GM12878 (cell line): Measurements from ENCODE around the gene CTIF. TPM values are rescaled to one million over a fixed set of nuclear protein-coding genes. Genes with fewer than 3 reads are reported as not detected.

ENCODE experiments used
- BCL11A ChIP-seq: IDR thresholded peaks from 2 replicates; pipeline ENCODE4 v1.6.1; 2011; ENCODE audit warnings: low read depth, low read length
- CBX5 ChIP-seq: sonication (generic); IDR thresholded peaks from 2 replicates; pipeline ENCODE4 v1.6.1; 2016; ENCODE audit warnings: low read depth, moderate library complexity, mild to moderate bottlenecking, inconsistent platforms
- EED ChIP-seq: sonication (generic); IDR thresholded peaks from 2 replicates; pipeline ENCODE4 v1.6.1; 2016; ENCODE audit warnings: antibody characterized with exemption, low read depth
- KAT2A ChIP-seq: conservative IDR thresholded peaks from 2 replicates; pipeline ENCODE4 v1.6.1; 2011; ENCODE audit warnings: low read depth, low read length; ENCODE audit not compliant: control insufficient read depth
- SMARCA5 ChIP-seq: fragments of 450-650 bp; IDR thresholded peaks from 2 replicates; pipeline ENCODE4 v1.6.1; 2017; ENCODE audit warnings: mild to moderate bottlenecking
- TARDBP ChIP-seq: IDR thresholded peaks from 2 replicates; pipeline ENCODE4 v1.6.1; 2016; ENCODE audit warnings: borderline replicate concordance
- polyA plus RNA-seq, 11 experiments: library from polyadenylated mRNA; depleted of rRNA in 4 of 11; unstranded in 6 of 11; stranded (reverse) in 5 of 11; fragments of >200 nt; fragmentation: Nextera tagmentation in 4 of 11; fragmentation: Illumina TruSeq in 1 of 11; extraction: Ambion mirVana in 4 of 11; extraction: Trizol in 1 of 11; gene quantifications; 1 replicate in 1 of 11; 2 replicates in 10 of 11; pipeline versions ENCODE4 v1.2.1 to v1.2.3, GENCODE V29; 2011 to 2016; ENCODE audit warnings: inconsistent platforms in 2 of 11, missing spikeins in 2 of 11, low read depth in 1 of 11
- total RNA-seq, 4 experiments: library from RNA; depleted of rRNA in 3 of 4; stranded (reverse); fragments of >200 nt in 3 of 4; fragmentation: Illumina TruSeq in 1 of 4; extraction: Trizol in 1 of 4; gene quantifications; 2 replicates each; pipeline versions ENCODE4 v1.2.1 to v1.2.3, GENCODE V29; 2013 to 2021
- TF ChIP-seq, protein P1 (sequence below): fragments of 450-650 bp; IDR thresholded peaks from 2 replicates; pipeline ENCODE4 v1.6.1; 2017; ENCODE audit warnings: mild to moderate bottlenecking, moderate library complexity
- TF ChIP-seq, protein P2 (sequence below): fragments of 450-650 bp; IDR thresholded peaks from 2 replicates; pipeline ENCODE4 v1.6.1; 2017; ENCODE audit warnings: borderline replicate concordance
- TF ChIP-seq, protein P3 (sequence below): fragments of 450-650 bp; IDR thresholded peaks from 2 replicates; pipeline ENCODE4 v1.6.1; 2018; ENCODE audit warnings: borderline replicate concordance, mild to moderate bottlenecking; ENCODE audit not compliant: partially characterized antibody

The CTIF gene
- total and polyA plus RNA-seq, 10 of the 15 experiments (the other 5 are each of a cell fraction or from before 2014, with no cell fraction given), result 0.06 to 11.6 (median 2.5) TPM

DNA sequence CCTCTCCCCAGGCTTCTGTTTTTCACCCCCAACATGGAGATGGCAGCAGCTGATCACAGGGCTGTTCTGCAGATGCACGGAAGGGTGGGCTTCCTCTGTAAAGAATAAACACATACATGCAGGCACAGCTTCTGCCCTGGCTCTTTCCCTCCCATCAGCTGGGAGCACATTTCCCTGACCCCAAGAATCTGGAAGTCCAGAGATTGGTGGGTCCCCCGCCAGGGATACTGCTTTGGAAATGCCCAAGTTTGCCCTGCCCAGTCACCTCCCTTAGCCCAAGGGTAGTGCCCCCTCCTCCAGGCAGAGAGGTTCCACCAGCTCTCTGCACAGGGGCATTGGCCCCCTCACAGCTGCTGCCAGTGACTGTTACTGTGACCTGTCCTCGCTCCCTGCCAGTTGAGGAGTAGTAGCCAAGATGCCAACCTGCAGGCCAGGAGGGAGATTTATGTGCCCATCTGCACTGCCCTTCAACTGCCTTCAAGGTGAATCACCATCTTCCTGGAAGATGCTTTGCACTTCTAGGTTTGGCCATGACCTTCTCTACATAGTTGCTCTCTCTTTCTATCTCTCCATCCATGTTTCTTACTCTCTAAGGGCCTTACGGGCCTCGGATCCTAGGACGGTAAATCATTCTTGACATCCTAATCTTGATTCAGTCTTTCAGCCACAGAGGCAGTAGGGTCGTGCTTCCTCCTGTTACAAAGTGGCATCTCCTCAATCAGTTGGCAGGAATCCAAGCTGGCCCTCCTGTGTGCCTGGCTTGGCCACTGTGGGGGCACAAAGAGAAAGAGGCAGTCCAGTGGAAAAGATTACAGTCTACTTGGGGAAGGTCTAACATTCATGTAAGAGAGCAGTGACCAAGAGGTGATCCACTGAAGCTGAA, 121.8 kb downstream of the CTIF start (continued):
- TF ChIP-seq, protein P1, sequence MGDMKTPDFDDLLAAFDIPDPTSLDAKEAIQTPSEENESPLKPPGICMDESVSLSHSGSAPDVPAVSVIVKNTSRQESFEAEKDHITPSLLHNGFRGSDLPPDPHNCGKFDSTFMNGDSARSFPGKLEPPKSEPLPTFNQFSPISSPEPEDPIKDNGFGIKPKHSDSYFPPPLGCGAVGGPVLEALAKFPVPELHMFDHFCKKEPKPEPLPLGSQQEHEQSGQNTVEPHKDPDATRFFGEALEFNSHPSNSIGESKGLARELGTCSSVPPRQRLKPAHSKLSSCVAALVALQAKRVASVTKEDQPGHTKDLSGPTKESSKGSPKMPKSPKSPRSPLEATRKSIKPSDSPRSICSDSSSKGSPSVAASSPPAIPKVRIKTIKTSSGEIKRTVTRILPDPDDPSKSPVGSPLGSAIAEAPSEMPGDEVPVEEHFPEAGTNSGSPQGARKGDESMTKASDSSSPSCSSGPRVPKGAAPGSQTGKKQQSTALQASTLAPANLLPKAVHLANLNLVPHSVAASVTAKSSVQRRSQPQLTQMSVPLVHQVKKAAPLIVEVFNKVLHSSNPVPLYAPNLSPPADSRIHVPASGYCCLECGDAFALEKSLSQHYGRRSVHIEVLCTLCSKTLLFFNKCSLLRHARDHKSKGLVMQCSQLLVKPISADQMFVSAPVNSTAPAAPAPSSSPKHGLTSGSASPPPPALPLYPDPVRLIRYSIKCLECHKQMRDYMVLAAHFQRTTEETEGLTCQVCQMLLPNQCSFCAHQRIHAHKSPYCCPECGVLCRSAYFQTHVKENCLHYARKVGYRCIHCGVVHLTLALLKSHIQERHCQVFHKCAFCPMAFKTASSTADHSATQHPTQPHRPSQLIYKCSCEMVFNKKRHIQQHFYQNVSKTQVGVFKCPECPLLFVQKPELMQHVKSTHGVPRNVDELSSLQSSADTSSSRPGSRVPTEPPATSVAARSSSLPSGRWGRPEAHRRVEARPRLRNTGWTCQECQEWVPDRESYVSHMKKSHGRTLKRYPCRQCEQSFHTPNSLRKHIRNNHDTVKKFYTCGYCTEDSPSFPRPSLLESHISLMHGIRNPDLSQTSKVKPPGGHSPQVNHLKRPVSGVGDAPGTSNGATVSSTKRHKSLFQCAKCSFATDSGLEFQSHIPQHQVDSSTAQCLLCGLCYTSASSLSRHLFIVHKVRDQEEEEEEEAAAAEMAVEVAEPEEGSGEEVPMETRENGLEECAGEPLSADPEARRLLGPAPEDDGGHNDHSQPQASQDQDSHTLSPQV, result no peak
- no peak for TF ChIP-seq EED
- TF ChIP-seq, protein P2, sequence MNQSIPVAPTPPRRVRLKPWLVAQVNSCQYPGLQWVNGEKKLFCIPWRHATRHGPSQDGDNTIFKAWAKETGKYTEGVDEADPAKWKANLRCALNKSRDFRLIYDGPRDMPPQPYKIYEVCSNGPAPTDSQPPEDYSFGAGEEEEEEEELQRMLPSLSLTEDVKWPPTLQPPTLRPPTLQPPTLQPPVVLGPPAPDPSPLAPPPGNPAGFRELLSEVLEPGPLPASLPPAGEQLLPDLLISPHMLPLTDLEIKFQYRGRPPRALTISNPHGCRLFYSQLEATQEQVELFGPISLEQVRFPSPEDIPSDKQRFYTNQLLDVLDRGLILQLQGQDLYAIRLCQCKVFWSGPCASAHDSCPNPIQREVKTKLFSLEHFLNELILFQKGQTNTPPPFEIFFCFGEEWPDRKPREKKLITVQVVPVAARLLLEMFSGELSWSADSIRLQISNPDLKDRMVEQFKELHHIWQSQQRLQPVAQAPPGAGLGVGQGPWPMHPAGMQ, result no peak
- TF ChIP-seq CBX5, result no peak
- no peak for TF ChIP-seq KAT2A
- TF ChIP-seq, protein P3, sequence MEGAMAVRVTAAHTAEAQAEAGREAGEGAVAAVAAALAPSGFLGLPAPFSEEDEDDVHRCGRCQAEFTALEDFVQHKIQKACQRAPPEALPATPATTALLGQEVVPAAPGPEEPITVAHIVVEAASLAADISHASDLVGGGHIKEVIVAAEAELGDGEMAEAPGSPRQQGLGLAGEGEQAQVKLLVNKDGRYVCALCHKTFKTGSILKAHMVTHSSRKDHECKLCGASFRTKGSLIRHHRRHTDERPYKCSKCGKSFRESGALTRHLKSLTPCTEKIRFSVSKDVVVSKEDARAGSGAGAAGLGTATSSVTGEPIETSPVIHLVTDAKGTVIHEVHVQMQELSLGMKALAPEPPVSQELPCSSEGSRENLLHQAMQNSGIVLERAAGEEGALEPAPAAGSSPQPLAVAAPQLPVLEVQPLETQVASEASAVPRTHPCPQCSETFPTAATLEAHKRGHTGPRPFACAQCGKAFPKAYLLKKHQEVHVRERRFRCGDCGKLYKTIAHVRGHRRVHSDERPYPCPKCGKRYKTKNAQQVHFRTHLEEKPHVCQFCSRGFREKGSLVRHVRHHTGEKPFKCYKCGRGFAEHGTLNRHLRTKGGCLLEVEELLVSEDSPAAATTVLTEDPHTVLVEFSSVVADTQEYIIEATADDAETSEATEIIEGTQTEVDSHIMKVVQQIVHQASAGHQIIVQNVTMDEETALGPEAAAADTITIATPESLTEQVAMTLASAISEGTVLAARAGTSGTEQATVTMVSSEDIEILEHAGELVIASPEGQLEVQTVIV, result no peak
- no peak for TF ChIP-seq BCL11A
- no peak for TF ChIP-seq SMARCA5
- no peak for TF ChIP-seq TARDBP
